NCI-H2227 (cell line): ENCODE results near the gene FSTL3.
A peak's percentile ranks its signal among the peaks of the same experiment; 100 is the strongest.
"Not testable (repeated sequence)": the region's sequence is repeated elsewhere in the genome, so short reads cannot be mapped to it uniquely, and the experiment has no call there.

ENCODE experiments used
- DNase-seq: peaks from one replicate; lab custom pipeline; 2025; ENCODE audit not compliant: unreplicated experiment; lab: John Stamatoyannopoulos, UW

FSTL3 gene

GRCh38 chr19:681029-682019 lies 5.1 kb downstream of the FSTL3 start:
- DNase-seq = peak; percentile 85

- DNase-seq = no peak
These were observed 6.6 kb downstream of the FSTL3 start for GRCh38 chr19:682678-683320.

DNA sequence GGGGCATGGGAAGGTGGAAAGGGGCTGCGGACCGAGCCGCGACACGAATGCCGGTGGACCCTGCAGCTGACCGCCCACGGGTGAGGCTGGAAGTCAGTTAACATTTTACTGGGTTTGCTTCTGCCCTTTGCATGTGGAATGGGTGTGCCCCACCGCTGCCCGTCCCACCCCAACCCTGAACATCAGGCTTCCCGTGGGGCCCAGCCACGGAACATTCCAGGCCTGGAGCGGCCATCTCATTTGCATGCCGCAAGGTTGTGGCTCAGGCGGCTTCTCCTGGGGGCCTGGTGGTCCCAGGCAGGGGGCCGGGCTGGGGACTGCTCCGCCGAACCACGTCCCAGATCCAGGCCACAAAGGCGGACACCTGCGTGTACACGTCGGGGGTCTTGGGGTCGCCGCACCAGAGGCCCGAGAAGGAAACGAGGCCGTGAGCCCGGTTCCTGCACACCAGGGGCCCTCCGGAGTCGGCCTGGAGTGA lies 9.3 kb downstream of the FSTL3 start:
- no peak for DNase-seq

- DNase-seq = no peak
These were observed 10.6 kb downstream of the FSTL3 start for GRCh38 chr19:686589-687297.

DNA sequence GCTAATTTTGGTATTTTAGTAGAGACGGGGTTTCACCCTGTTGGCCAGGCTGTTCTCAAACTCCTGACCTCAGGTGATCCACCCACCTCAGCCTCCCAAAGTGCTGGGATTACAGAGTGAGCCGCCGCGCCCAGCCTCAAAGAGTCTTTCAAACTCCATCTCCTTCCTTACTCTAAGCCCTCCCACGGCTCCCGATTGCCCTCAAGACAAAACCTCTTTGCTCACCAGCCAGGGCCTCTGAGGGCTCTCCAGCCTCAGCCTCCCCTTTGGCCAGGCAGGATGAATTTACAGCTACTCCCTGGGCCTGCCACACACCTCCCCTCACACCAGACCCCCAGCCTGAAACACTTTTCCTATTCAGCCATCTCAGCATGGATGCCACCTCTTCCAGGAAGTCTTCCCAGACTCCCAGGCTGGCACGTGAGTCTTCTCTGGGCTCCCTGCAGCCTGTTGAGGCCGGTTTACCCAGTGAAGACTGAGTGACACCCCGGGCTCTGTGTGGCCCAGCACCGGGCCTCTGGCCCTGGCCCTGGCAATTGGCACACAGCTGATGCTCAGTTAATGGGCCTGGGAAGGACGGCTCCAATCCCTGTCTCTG lies 11.5 kb downstream of the FSTL3 start:
- DNase-seq = no peak

- DNase-seq = no peak
These were observed 12.0 kb downstream of the FSTL3 start for GRCh38 chr19:688214-688613.

DNA sequence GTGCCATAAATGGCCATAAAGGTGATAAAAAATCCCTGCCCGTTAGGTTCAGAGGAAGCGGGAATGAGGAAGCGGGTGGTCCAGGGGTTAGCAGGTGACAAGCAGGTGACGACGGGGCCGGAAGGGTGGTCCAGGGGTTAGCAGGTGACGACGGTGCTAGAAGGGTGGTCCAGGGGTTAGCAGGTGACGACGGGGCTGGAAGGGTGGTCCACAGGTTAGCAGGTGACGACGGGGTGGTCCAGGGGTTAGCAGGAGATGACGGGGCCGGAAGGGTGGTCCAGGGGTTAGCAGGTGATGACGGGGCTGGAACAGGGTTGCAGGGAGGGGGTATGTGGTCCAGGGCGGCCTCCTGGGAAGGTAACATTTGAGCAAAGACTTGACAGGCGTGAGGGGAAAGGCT lies 12.8 kb downstream of the FSTL3 start:
- no peak for DNase-seq

GRCh38 chr19:690203-690602 lies 14.0 kb downstream of the FSTL3 start:
- DNase-seq = no peak

GRCh38 chr19:694481-695351 lies 18.5 kb downstream of the FSTL3 start:
- DNase-seq = no peak

- DNase-seq = no peak
These were observed 19.3 kb downstream of the FSTL3 start, which contains the start of gene PRSS57 for GRCh38 chr19:695352-695949. TSS of gene PRSS57 (minus strand) at chr19:695452. CDS start at chr19:695430, 22 bp downstream.

DNA sequence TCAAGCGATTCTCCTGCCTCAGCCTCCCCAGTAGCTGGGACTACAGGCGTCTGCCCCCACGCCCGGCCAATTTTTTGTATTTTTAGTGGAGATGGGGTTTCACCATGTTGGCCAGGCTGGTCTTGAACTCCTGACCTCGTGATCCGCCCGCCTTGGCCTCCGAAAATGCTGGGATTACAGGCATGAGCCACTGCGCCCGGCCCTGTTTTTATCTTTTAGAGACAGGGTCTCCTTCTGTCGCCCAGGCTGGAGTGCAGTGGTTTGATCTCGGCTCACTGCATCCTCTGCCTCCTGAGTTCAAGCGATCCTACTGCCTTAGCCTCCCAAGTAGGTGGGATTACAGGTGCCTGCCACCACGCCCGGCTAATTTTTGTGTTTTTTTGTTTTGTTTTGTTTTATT lies 22.3 kb downstream of the FSTL3 start:
- not testable (repeated sequence) for DNase-seq

DNA sequence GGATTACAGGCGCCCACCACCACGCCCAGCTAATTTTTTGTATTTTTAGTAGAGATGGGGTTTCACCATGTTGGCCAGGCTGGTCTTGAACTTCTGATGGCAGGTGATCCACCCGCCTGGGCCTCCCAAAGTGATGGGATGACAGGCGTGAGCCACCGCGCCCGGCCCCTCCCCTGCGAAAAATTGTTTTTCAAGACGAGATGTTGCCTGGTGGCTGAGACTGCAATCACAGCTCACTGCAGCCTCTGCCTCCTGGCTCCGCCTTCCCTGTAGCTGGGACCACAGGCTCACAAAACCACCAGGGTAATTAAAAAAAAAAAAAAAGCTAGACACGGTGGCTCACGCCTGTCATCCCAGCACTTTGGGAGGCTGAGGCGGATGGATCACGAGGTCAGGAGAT lies 23.7 kb downstream of the FSTL3 start:
- not testable (repeated sequence) for DNase-seq

DNA sequence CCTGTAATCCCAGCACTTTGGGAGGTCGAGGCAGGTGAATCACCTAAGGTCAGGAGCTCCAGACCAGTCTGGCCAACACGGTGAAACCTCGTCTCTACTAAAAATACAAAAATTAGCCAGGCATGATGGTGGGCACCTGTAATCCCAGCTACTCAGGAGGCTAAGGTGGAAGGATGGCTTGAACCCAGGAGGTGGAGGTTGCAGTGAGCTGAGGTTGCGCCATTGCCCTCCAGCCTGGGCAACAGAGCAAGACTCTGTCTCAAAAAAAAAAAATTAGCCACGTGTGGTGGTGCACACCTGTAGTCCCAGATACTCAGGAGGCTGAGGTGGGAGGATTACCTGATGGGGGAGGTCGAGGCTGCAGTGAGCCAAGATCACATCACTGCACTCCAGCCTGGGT lies 26.7 kb downstream of the FSTL3 start:
- not testable (repeated sequence) for DNase-seq

GRCh38 chr19:703329-703650 lies 27.1 kb downstream of the FSTL3 start:
- DNase-seq = no peak

- DNase-seq = peak; percentile 29
These were observed 27.7 kb downstream of the FSTL3 start for GRCh38 chr19:703651-704446.

DNA sequence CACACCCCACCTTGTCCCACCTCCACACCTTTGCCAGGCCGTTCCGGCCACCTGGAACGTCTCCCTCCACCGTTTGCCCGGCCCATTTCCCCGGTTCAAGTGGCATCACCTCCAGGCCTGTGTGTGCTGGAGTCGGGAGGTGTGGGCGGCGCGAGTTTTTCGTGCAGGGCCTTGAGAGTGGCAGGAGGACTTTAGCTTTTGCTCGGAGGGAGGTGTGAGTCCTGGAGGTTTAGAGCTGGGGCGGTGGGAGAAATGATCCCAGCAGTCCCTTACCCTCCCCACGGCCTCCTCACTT lies 28.2 kb downstream of the FSTL3 start:
- no peak for DNase-seq

- peak; percentile 47 for DNase-seq
These were observed 32.3 kb downstream of the FSTL3 start, which contains the start of gene PALM for GRCh38 chr19:708154-709143. TSS of gene PALM (plus strand) at chr19:708935. CDS start at chr19:709147, 212 bp downstream.
